RWPE1 (cell line): ENCODE data around the gene CNTN4.

Source experiments
- CTCF ChIA-PET: fragments of 350-600 bp; sonication (Branson Sonifier 250); formaldehyde crosslinking; extraction: SDS; loops from one replicate; lab custom pipeline; 2021; lab: Yijun Ruan, JAX
- POLR2A ChIA-PET: fragments of 400-600 bp; formaldehyde crosslinking; extraction: SDS; loops from one replicate; lab custom pipeline; 2020; ENCODE audit warnings: antibody characterized with exemption; ENCODE audit not compliant: low non-redundant PET; lab: Yijun Ruan, JAX
- DNase-seq: peaks from one replicate; pipeline ENCODE4 v3.0.0; 2012; ENCODE audit warnings: low spot score
- H3K27ac ChIP-seq: fragments of 450-650 bp; 2 replicates; pipeline ENCODE4 v1.5.1; 2017
- CTCF ChIP-seq: fragments of 450-650 bp; conservative IDR thresholded peaks from 2 replicates; pipeline ENCODE4 v1.5.1; 2017; ENCODE audit warnings: low read depth, mild to moderate bottlenecking

CNTN4 gene

GRCh38 chr3:2158828-2159227 is 60.2 kb downstream of the CNTN4 start:
- TF ChIP-seq CTCF = no peak
- no peak for DNase-seq
- no peak overlapping the region for H3K27ac ChIP-seq
- POLR2A ChIA-PET = no interaction called here
- CTCF ChIA-PET = interaction anchor here (0.6 kb wide), 1 partner anchor 126 kb away, joined by 3 read pairs; no protein-coding TSS in a partner anchor

GRCh38 chr3:2166552-2166951 is 67.9 kb downstream of the CNTN4 start:
- ChIA-PET POLR2A (no interaction called here), CTCF (no interaction called here)
- no peak overlapping the region for H3K27ac ChIP-seq
- no peak for DNase-seq
- no peak for TF ChIP-seq CTCF

DNA sequence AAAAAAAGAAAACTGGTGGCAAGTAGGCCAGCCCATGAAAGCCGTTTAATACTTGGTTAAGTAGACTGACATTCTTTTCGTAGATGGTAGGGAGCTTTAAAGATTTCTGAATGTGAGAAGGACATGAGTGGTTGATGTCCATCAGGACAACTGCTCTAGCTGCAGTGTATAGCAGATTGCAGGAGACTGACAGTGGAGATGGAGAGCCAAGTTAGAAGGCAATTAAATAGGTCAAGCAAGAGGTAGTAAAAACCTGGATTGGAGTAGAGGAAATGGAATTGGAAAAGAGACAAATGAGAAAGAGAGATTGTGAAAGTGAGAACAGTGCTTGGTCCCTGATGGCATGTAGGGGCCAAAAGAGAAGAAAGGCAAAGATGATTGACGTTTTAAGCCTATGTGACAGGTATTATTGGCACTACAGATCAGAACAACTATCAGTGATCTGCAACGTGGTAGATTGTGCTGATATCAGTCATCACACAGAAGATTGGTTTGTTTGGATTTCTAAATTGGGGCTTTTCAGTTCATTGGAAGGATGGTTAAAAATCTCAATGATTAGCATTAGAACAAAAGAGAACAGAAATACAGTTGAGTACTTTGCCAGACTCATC is 74.0 kb downstream of the CNTN4 start:
- no peak overlapping the region for H3K27ac ChIP-seq
- TF ChIP-seq CTCF = no peak
- POLR2A ChIA-PET = no interaction called here
- CTCF ChIA-PET = no interaction called here
- DNase-seq = no peak

GRCh38 chr3:2180634-2181033 is 82.0 kb downstream of the CNTN4 start:
- POLR2A ChIA-PET = no interaction called here
- TF ChIP-seq CTCF = no peak
- DNase-seq = no peak
- CTCF ChIA-PET = no interaction called here
- no peak overlapping the region for H3K27ac ChIP-seq

GRCh38 chr3:2198776-2199279 is 100.2 kb downstream of the CNTN4 start:
- ChIA-PET CTCF (no interaction called here), POLR2A (no interaction called here)
- TF ChIP-seq CTCF = no peak
- no peak for DNase-seq
- no peak overlapping the region for H3K27ac ChIP-seq

DNA sequence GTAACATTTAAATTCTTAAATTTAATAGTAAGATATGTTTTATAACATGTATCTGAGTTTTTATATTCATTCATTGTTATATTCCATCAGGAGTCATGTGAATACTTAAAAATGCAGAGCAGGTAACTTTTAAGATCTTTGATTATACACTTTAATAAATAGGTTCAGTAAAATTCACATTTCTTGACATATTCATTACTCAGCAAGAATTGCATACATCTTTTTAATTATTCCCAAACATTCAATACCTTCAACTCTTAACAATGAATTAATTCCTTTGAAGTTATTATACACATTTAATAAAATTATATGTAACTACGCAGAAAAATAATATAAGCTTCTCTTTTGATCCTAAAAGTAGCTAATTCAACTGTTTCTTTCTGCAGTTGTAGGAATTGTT is 105.4 kb downstream of the CNTN4 start:
- no peak for TF ChIP-seq CTCF
- no peak overlapping the region for H3K27ac ChIP-seq
- no peak for DNase-seq
- ChIA-PET POLR2A (no interaction called here), CTCF (interaction anchor here (0.6 kb wide), 1 partner anchor 544 kb away, joined by 3 read pairs; no protein-coding TSS in a partner anchor)
